Naive thymus-derived CD8-positive, alpha-beta T cell (primary cell): ENCODE data around the gene SKAP1. TPM values are rescaled to one million over a fixed set of nuclear protein-coding genes. Genes with fewer than 3 reads are reported as not detected.
"Not testable (repeated sequence)": the region's sequence is repeated elsewhere in the genome, so short reads cannot be mapped to it uniquely, and the experiment has no call there.

Source experiments
- ATAC-seq, 2 donors: fragments of 150-1000 bp; cut with Tn5 transposase in 1 of 2; sonication (Bioruptor Pico), chemical (Tn5 transposase) in 1 of 2; 1 replicate in 1 of 2; 2 replicates in 1 of 2; pipeline ENCODE4 v1.10.0; 2021; ENCODE audit warnings: mild to moderate bottlenecking in 2 of 2, moderate library complexity in 2 of 2
- POLR2A ChIA-PET: fragments of 350-600 bp; sonication (Branson Sonifier 250); formaldehyde crosslinking; loops from one replicate; lab custom pipeline; 2021; ENCODE audit warnings: antibody characterized with exemption; lab: Charles Lee
- DNase-seq, 10 donors: peaks; one replicate each; pipeline versions ENCODE4 v3.0.0 to v3.0.0-alpha.2; 2020 to 2022
- H3K27ac Mint-ChIP-seq, 10 donors: one replicate each; pipeline ENCODE4 v1.8.0; 2020 to 2022; ENCODE audit warnings: mild to moderate bottlenecking in 10 of 10, mixed read lengths in 10 of 10, moderate library complexity in 4 of 10, inconsistent platforms in 1 of 10
- H3K27me3 Mint-ChIP-seq, 5 donors: one replicate each; pipeline ENCODE4 v1.8.0; 2021 to 2022; ENCODE audit warnings: mixed read lengths in 5 of 5
- H3K36me3 Mint-ChIP-seq, 3 donors: one replicate each; pipeline ENCODE4 v1.8.0; 2020 to 2022; ENCODE audit warnings: mixed read lengths in 3 of 3, mild to moderate bottlenecking in 2 of 3, inconsistent platforms in 1 of 3
- H3K4me1 Mint-ChIP-seq, 4 donors: one replicate each; pipeline ENCODE4 v1.8.0; 2021 to 2022; ENCODE audit warnings: mixed read lengths in 4 of 4
- H3K4me3 Mint-ChIP-seq, 10 donors: one replicate each; pipeline ENCODE4 v1.8.0; 2020 to 2022; ENCODE audit warnings: mild to moderate bottlenecking in 10 of 10, mixed read lengths in 10 of 10, moderate library complexity in 6 of 10, inconsistent platforms in 1 of 10
- H3K9me3 Mint-ChIP-seq, 9 donors: one replicate each; pipeline ENCODE4 v1.8.0; 2020 to 2022; ENCODE audit warnings: mixed read lengths in 9 of 9, mild to moderate bottlenecking in 3 of 9, inconsistent platforms in 1 of 9, moderate library complexity in 1 of 9
- polyA plus RNA-seq, 3 donors: library from polyadenylated mRNA; unstranded; fragments of 300-500 nt; fragmentation: Illumina TruSeq; gene quantifications; one replicate each; pipeline ENCODE4 v1.2.3, GENCODE V29; 2021
- total RNA-seq, 8 experiments: library from RNA in 2 of 8; stranded (reverse) in 2 of 8; gene quantifications; one replicate each; pipeline ENCODE4 v1.2.3 and lab custom pipeline; 2021 to 2026

The SKAP1 gene
- total and polyA plus RNA-seq, 5 experiments from 2014 or later: 73.0 to 237 (median 223) TPM

- Mint-ChIP-seq H3K27me3 (no peaks in the 10 kb centered on the region), H3K36me3 (peaks cover 5 to 12% (median 7%) of the 10 kb centered on the region in 3 donors), H3K4me3 (peak overlapping the region; percentile 94 to 99 (median 96)), H3K27ac (peak overlapping the region; percentile 95 to 100 (median 98)), H3K9me3 (no peaks in the 10 kb centered on the region), H3K4me1 (peaks cover 60 to 86% (median 79%) of the 10 kb centered on the region in 4 donors)
- POLR2A ChIA-PET: interaction anchor here (1.2 to 6.3 kb wide), 2 partner anchors 11 to 15 kb away, joined by 7 to 59 read pairs; no protein-coding TSS in a partner anchor
- peak in 6 of 10 donors; percentile 18 to 59 (median 40) for DNase-seq
- peak; percentile 45 to 62 for ATAC-seq
Measured at GRCh38 chr17:48429156-48429555, 858 bp downstream of the SKAP1 start.

GRCh38 chr17:48427598-48427997 lies 2.4 kb downstream of the SKAP1 start:
- Mint-ChIP-seq H3K36me3 (peaks cover 6 to 16% (median 7%) of the 10 kb centered on the region in 3 donors), H3K4me3 (peak overlapping the region; percentile 94 to 99 (median 96)), H3K27me3 (no peaks in the 10 kb centered on the region), H3K27ac (peak overlapping the region; percentile 54 to 100 (median 98)), H3K4me1 (peaks cover 51 to 91% (median 75%) of the 10 kb centered on the region in 4 donors), H3K9me3 (no peaks in the 10 kb centered on the region)
- peak; percentile 45 to 68 for ATAC-seq
- POLR2A ChIA-PET: interaction anchor here (0.6 to 6.3 kb wide), 5 partner anchors 10 to 17 kb away, joined by 3 to 59 read pairs (median 6); no protein-coding TSS in a partner anchor
- peak in 8 of 10 donors; percentile 28 to 78 (median 58) for DNase-seq

GRCh38 chr17:48426761-48427500 lies 3.1 kb downstream of the SKAP1 start:
- H3K4me3 Mint-ChIP-seq: peak overlapping the region; percentile 68 to 99 (median 95)
- peaks cover 6 to 16% (median 7%) of the 10 kb centered on the region in 3 donors for H3K36me3 Mint-ChIP-seq
- peaks cover 52 to 93% (median 73%) of the 10 kb centered on the region in 4 donors for H3K4me1 Mint-ChIP-seq
- no peaks in the 10 kb centered on the region for H3K9me3 Mint-ChIP-seq
- no peaks in the 10 kb centered on the region for H3K27me3 Mint-ChIP-seq
- H3K27ac Mint-ChIP-seq: peak overlapping the region; percentile 12 to 100 (median 84)
- DNase-seq (no peak), ATAC-seq (no peak)
- POLR2A ChIA-PET: interaction anchor here (0.6 to 1.7 kb wide), 4 partner anchors 10 to 81 kb away, joined by 3 to 4 read pairs (median 4); no protein-coding TSS in a partner anchor

- DNase-seq: no peak
- no peaks in the 10 kb centered on the region for H3K27me3 Mint-ChIP-seq
- H3K9me3 Mint-ChIP-seq: no peaks in the 10 kb centered on the region
- peak overlapping the region; percentile 12 to 95 (median 75) for H3K27ac Mint-ChIP-seq
- peak overlapping the region; percentile 68 to 99 (median 95) for H3K4me3 Mint-ChIP-seq
- peaks cover 6 to 23% (median 7%) of the 10 kb centered on the region in 3 donors for H3K36me3 Mint-ChIP-seq
- POLR2A ChIA-PET: interaction anchor here (0.6 to 1.7 kb wide), 4 partner anchors 8 to 81 kb away, joined by 3 to 4 read pairs (median 4); no protein-coding TSS in a partner anchor
- ATAC-seq: no peak
- peaks cover 50 to 91% (median 70%) of the 10 kb centered on the region in 4 donors for H3K4me1 Mint-ChIP-seq
Measured at GRCh38 chr17:48426019-48426665, 3.9 kb downstream of the SKAP1 start.

GRCh38 chr17:48422060-48422459 lies 8.0 kb downstream of the SKAP1 start:
- Mint-ChIP-seq H3K27ac (peak overlapping the region in 6 of 10 donors; percentile 14 to 70 (median 54)), H3K36me3 (peaks cover 0 to 42% (median 4%) of the 10 kb centered on the region in 3 donors), H3K4me3 (peak overlapping the region in 3 of 10 donors; percentile 22 to 43 (median 27)), H3K4me1 (peaks cover 36 to 84% (median 69%) of the 10 kb centered on the region in 4 donors)
- POLR2A ChIA-PET: interaction anchor here (0.6 kb wide), 1 partner anchor 13 kb away, joined by 4 read pairs; no protein-coding TSS in a partner anchor
- not testable (repeated sequence) for H3K27me3 Mint-ChIP-seq, H3K9me3 Mint-ChIP-seq, DNase-seq, ATAC-seq

GRCh38 chr17:48420823-48421222 lies 9.2 kb downstream of the SKAP1 start:
- H3K27me3 Mint-ChIP-seq: no peaks in the 10 kb centered on the region
- H3K4me3 Mint-ChIP-seq: peak overlapping the region in 2 of 10 donors; percentile 14 to 62
- peaks cover 0 to 43% (median 4%) of the 10 kb centered on the region in 3 donors for H3K36me3 Mint-ChIP-seq
- POLR2A ChIA-PET: interaction anchor here (0.6 kb wide), 1 partner anchor 8 kb away, joined by 3 read pairs; no protein-coding TSS in a partner anchor
- H3K27ac Mint-ChIP-seq: peak overlapping the region in 8 of 10 donors; percentile 4 to 82 (median 49)
- ATAC-seq (no peak), DNase-seq (no peak)
- H3K4me1 Mint-ChIP-seq: peaks cover 26 to 84% (median 69%) of the 10 kb centered on the region in 4 donors
- no peaks in the 10 kb centered on the region for H3K9me3 Mint-ChIP-seq

GRCh38 chr17:48416971-48417370 lies 13.0 kb downstream of the SKAP1 start:
- Mint-ChIP-seq H3K9me3 (no peaks in the 10 kb centered on the region), H3K36me3 (peaks cover 0 to 29% (median 0%) of the 10 kb centered on the region in 3 donors), H3K27ac (peak overlapping the region; percentile 44 to 96 (median 88)), H3K27me3 (no peaks in the 10 kb centered on the region), H3K4me1 (peaks cover 37 to 87% (median 83%) of the 10 kb centered on the region in 4 donors), H3K4me3 (peak overlapping the region in 9 of 10 donors; percentile 25 to 69 (median 54))
- POLR2A ChIA-PET: interaction anchor here (0.6 to 1.9 kb wide), 3 partner anchors 10 to 26 kb away, joined by 3 to 6 read pairs (median 3); no protein-coding TSS in a partner anchor
- peak; percentile 51 to 59 for ATAC-seq
- DNase-seq: peak in 1 of 10 donors; percentile 31

GRCh38 chr17:48413613-48414405 lies 16.2 kb downstream of the SKAP1 start:
- Mint-ChIP-seq H3K27ac (peak overlapping the region; percentile 85 to 96 (median 92)), H3K9me3 (no peaks in the 10 kb centered on the region), H3K4me1 (peaks cover 35 to 87% (median 84%) of the 10 kb centered on the region in 4 donors), H3K36me3 (peaks cover 0 to 38% (median 14%) of the 10 kb centered on the region in 3 donors), H3K27me3 (no peaks in the 10 kb centered on the region), H3K4me3 (peak overlapping the region; percentile 20 to 82 (median 68))
- DNase-seq: peak in 2 of 10 donors; percentile 10 to 25
- POLR2A ChIA-PET: interaction anchor here (1.1 to 3.0 kb wide), 7 partner anchors 9 to 39 kb away, joined by 3 to 18 read pairs (median 3); no protein-coding TSS in a partner anchor
- ATAC-seq: peak; percentile 55 to 81

GRCh38 chr17:48412841-48413240 lies 17.2 kb downstream of the SKAP1 start:
- Mint-ChIP-seq H3K9me3 (no peaks in the 10 kb centered on the region), H3K4me3 (peak overlapping the region; percentile 2 to 81 (median 42)), H3K36me3 (peaks cover 0 to 38% (median 17%) of the 10 kb centered on the region in 3 donors), H3K27ac (peak overlapping the region; percentile 35 to 93 (median 80)), H3K4me1 (peaks cover 32 to 84% (median 81%) of the 10 kb centered on the region in 4 donors), H3K27me3 (no peaks in the 10 kb centered on the region)
- ATAC-seq (peak; percentile 22 to 58), DNase-seq (no peak)
- POLR2A ChIA-PET: interaction anchor here (0.9 to 3.0 kb wide), 8 partner anchors 8 to 40 kb away, joined by 3 to 18 read pairs (median 3); no protein-coding TSS in a partner anchor

GRCh38 chr17:48410821-48411220 lies 19.2 kb downstream of the SKAP1 start:
- Mint-ChIP-seq H3K4me1 (peaks cover 38 to 76% (median 75%) of the 10 kb centered on the region in 4 donors), H3K27ac (peak overlapping the region in 4 of 10 donors; percentile 43 to 93 (median 62)), H3K36me3 (peaks cover 0 to 51% (median 17%) of the 10 kb centered on the region in 3 donors)
- ATAC-seq, H3K27me3 Mint-ChIP-seq, DNase-seq, H3K9me3 Mint-ChIP-seq, H3K4me3 Mint-ChIP-seq: not testable (repeated sequence)
- POLR2A ChIA-PET: interaction anchor here (0.6 to 1.0 kb wide), 2 partner anchors 34 to 43 kb away, joined by 3 to 5 read pairs; no protein-coding TSS in a partner anchor

- no peak overlapping the region for H3K4me3 Mint-ChIP-seq
- POLR2A ChIA-PET: interaction anchor here (0.6 to 0.7 kb wide), 2 partner anchors 12 to 270 kb away, joined by 3 to 4 read pairs; no protein-coding TSS in a partner anchor
- H3K27me3 Mint-ChIP-seq: no peaks in the 10 kb centered on the region
- H3K36me3 Mint-ChIP-seq: peaks cover 0 to 60% (median 17%) of the 10 kb centered on the region in 3 donors
- ATAC-seq: no peak
- no peaks in the 10 kb centered on the region for H3K9me3 Mint-ChIP-seq
- H3K4me1 Mint-ChIP-seq: peaks cover 33 to 70% (median 66%) of the 10 kb centered on the region in 4 donors
- H3K27ac Mint-ChIP-seq: peak overlapping the region in 2 of 10 donors; percentile 45 to 78
- no peak for DNase-seq
Measured at GRCh38 chr17:48409607-48410006, 20.4 kb downstream of the SKAP1 start.
